H1 (cell line): ENCODE measurements around the gene U2AF1L4. TPM values are rescaled to one million over a fixed set of nuclear protein-coding genes. Genes with fewer than 3 reads are reported as not detected.

ENCODE experiments used
- CTCF ChIA-PET: fragments of 300-600 bp; sonication (Branson Sonifier 250); formaldehyde crosslinking; loops from one replicate; lab custom pipeline; 2021; ENCODE audit not compliant: partially characterized antibody; lab: Charles Lee
- POLR2A ChIA-PET: fragments of 300-600 bp; sonication (Branson Sonifier 250); formaldehyde crosslinking; loops from one replicate; lab custom pipeline; 2021; ENCODE audit warnings: inconsistent platforms; ENCODE audit not compliant: partially characterized antibody; lab: Charles Lee
- DNase-seq, 2 experiments: peaks; one replicate each; pipeline versions ENCODE4 v3.0.0 to v3.0.0-alpha.2; 2010 to 2022; ENCODE audit warnings: low spot score in 2 of 2, low read depth in 1 of 2, mixed read lengths in 1 of 2
- FAIRE-seq: peaks from 2 replicates; lab custom pipeline; 2011; peaks lifted over from hg19 to GRCh38; lab: Jason Lieb, UNC
- H2AFZ ChIP-seq: 2 replicates; pipeline ENCODE4 v1.8.1; 2012; ENCODE audit warnings: low read length, inconsistent platforms
- H2AK5ac ChIP-seq: 2 replicates; pipeline ENCODE4 v1.6.1; 2013; ENCODE audit warnings: low read depth, low read length
- H2BK120ac ChIP-seq: replicated peaks from 2 replicates; pipeline ENCODE3; 2013; ENCODE audit warnings: low read depth, low read length, inconsistent platforms
- H2BK12ac ChIP-seq: 2 replicates; pipeline ENCODE4 v1.6.1; 2013; ENCODE audit warnings: low read depth, low read length
- H2BK15ac ChIP-seq: 2 replicates; pipeline ENCODE4 v1.6.1; 2013; ENCODE audit warnings: low read length
- H2BK20ac ChIP-seq: 2 replicates; pipeline ENCODE4 v1.6.1; 2013; ENCODE audit warnings: low read length
- H2BK5ac ChIP-seq: 2 replicates; pipeline ENCODE4 v1.6.1; 2013; ENCODE audit warnings: low read depth, low read length
- H3K14ac ChIP-seq: 2 replicates; pipeline ENCODE4 v1.6.1; 2013; ENCODE audit warnings: inconsistent platforms; ENCODE audit not compliant: insufficient read length
- H3K18ac ChIP-seq: 2 replicates; pipeline ENCODE4 v1.6.1; 2013; ENCODE audit warnings: low read length; ENCODE audit errors: extremely low read depth
- H3K23ac ChIP-seq: 2 replicates; pipeline ENCODE4 v1.6.1; 2013; ENCODE audit warnings: inconsistent platforms; ENCODE audit not compliant: insufficient read length
- H3K23me2 ChIP-seq: 2 replicates; pipeline ENCODE4 v1.6.1; 2013; ENCODE audit warnings: low read depth, low read length
- H3K27ac ChIP-seq: 2 replicates; pipeline ENCODE4 v1.6.1; 2011; ENCODE audit warnings: low read depth, low read length, inconsistent platforms
- H3K27me3 ChIP-seq, 4 experiments: replicated peaks in 1 of 4; 1 replicate in 1 of 4; 2 replicates in 3 of 4; pipeline versions ENCODE4 v1.6.1 to v1.8.1; 2011 to 2013; ENCODE audit warnings: low read length in 3 of 4, mild to moderate bottlenecking in 3 of 4, inconsistent platforms in 2 of 4, mixed read lengths in 2 of 4, moderate library complexity in 1 of 4; ENCODE audit not compliant: control insufficient read depth in 3 of 4, insufficient read depth in 3 of 4; ENCODE audit errors: extremely low read depth in 1 of 4
- H3K36me3 ChIP-seq, 4 experiments: 2 replicates each; pipeline versions ENCODE4 v1.6.1 to v1.8.1; 2011 to 2013; ENCODE audit warnings: mild to moderate bottlenecking in 4 of 4, low read length in 3 of 4, moderate library complexity in 2 of 4, control low read depth in 1 of 4, inconsistent platforms in 1 of 4; ENCODE audit not compliant: insufficient read depth in 4 of 4, control insufficient read depth in 2 of 4
- H3K4ac ChIP-seq: replicated peaks from 2 replicates; pipeline ENCODE3; 2013; ENCODE audit warnings: low read length, low read depth, mixed read lengths, inconsistent platforms; ENCODE audit not compliant: insufficient read length
- H3K4me1 ChIP-seq, 4 experiments: replicated peaks in 1 of 4; 1 replicate in 1 of 4; 2 replicates in 3 of 4; pipeline versions ENCODE4 v1.6.1 to v1.8.1; 2011 to 2013; ENCODE audit warnings: low read length in 3 of 4, inconsistent platforms in 2 of 4, mixed read lengths in 1 of 4; ENCODE audit not compliant: insufficient read depth in 4 of 4, control insufficient read depth in 3 of 4
- H3K4me2 ChIP-seq, 2 experiments: 2 replicates each; pipeline versions ENCODE4 v1.6.1 to v1.8.1; 2011 to 2013; ENCODE audit warnings: low read depth in 2 of 2, low read length in 2 of 2, control low read depth in 1 of 2, inconsistent platforms in 1 of 2, mild to moderate bottlenecking in 1 of 2; ENCODE audit not compliant: insufficient read depth in 1 of 2
- H3K4me3 ChIP-seq, 4 experiments: fragments of 200-600, 300-600 bp in 1 of 4; sonication (generic), shearing (Covaris generic), sonication (Bioruptor Twin) in 1 of 4; 2 replicates each; pipeline versions ENCODE4 v1.5.1 to v1.8.1; 2011 to 2016; ENCODE audit warnings: low read length in 4 of 4, low read depth in 3 of 4, control low read depth in 2 of 4, inconsistent platforms in 2 of 4, mild to moderate bottlenecking in 2 of 4, mixed read lengths in 1 of 4, moderate library complexity in 1 of 4; ENCODE audit not compliant: insufficient read depth in 2 of 4; ENCODE audit errors: extremely low read depth in 1 of 4
- H3K56ac ChIP-seq: replicated peaks from 2 replicates; pipeline ENCODE3; 2013; ENCODE audit warnings: low read depth, mild to moderate bottlenecking, mixed read lengths, low read length, inconsistent platforms; ENCODE audit not compliant: insufficient read length
- H3K79me1 ChIP-seq: 2 replicates; pipeline ENCODE4 v1.6.1; 2013; ENCODE audit warnings: low read depth, low read length, control low read depth
- H3K79me2 ChIP-seq, 2 experiments: 2 replicates each; pipeline versions ENCODE4 v1.6.1 to v1.8.1; 2012 to 2013; ENCODE audit warnings: low read length in 2 of 2, mild to moderate bottlenecking in 2 of 2, inconsistent platforms in 1 of 2; ENCODE audit not compliant: insufficient read depth in 2 of 2, control insufficient read depth in 1 of 2
- H3K9ac ChIP-seq, 4 experiments: replicated peaks in 1 of 4; 1 replicate in 1 of 4; 2 replicates in 3 of 4; pipeline versions ENCODE4 v1.6.1 to v1.8.1; 2011 to 2013; ENCODE audit warnings: low read depth in 3 of 4, low read length in 3 of 4, control low read depth in 2 of 4, mild to moderate bottlenecking in 2 of 4, moderate library complexity in 2 of 4, inconsistent platforms in 1 of 4; ENCODE audit errors: extremely low read depth in 1 of 4
- H3K9me3 ChIP-seq, 2 experiments: 2 replicates each; pipeline versions ENCODE4 v1.6.1 to v1.8.1; 2012 to 2013; ENCODE audit warnings: mild to moderate bottlenecking in 2 of 2, moderate library complexity in 2 of 2, control low read depth in 1 of 2, inconsistent platforms in 1 of 2, low read depth in 1 of 2, low read length in 1 of 2, mixed read lengths in 1 of 2; ENCODE audit not compliant: insufficient read depth in 2 of 2
- H4K20me1 ChIP-seq, 2 experiments: replicated peaks in 1 of 2; 2 replicates each; pipeline versions ENCODE3 to v1.8.1; 2011 to 2013; ENCODE audit warnings: inconsistent platforms in 2 of 2, low read length in 2 of 2, mild to moderate bottlenecking in 1 of 2; ENCODE audit not compliant: insufficient read depth in 2 of 2, control insufficient read depth in 1 of 2
- H4K5ac ChIP-seq: 2 replicates; pipeline ENCODE4 v1.6.1; 2013; ENCODE audit warnings: low read length, low read depth, mixed read lengths, inconsistent platforms; ENCODE audit not compliant: insufficient read length
- H4K8ac ChIP-seq: 2 replicates; pipeline ENCODE4 v1.8.0; 2013; ENCODE audit warnings: mild to moderate bottlenecking, moderate library complexity, low read length, inconsistent platforms; ENCODE audit not compliant: insufficient read depth; ENCODE audit errors: extremely low read depth
- H4K91ac ChIP-seq: replicated peaks from 2 replicates; pipeline ENCODE3; 2013; ENCODE audit warnings: low read length, mixed read lengths, inconsistent platforms; ENCODE audit not compliant: insufficient read length
- EP300 ChIP-seq, 2 experiments: IDR thresholded peaks; 1 replicate in 1 of 2; 2 replicates in 1 of 2; pipeline ENCODE4 v1.6.1; 2011 to 2012; ENCODE audit warnings: low read depth in 2 of 2, low read length in 2 of 2, mild to moderate bottlenecking in 2 of 2, borderline replicate concordance in 1 of 2, inconsistent platforms in 1 of 2, moderate library complexity in 1 of 2
- RXRA ChIP-seq: IDR thresholded peaks from 2 replicates; pipeline ENCODE4 v1.6.1; 2011; ENCODE audit warnings: low read depth, mild to moderate bottlenecking, low read length, moderate library complexity; ENCODE audit not compliant: insufficient read depth
- ZNF274 ChIP-seq: IDR thresholded peaks from 2 replicates; pipeline ENCODE4 v1.7.0; 2012; ENCODE audit warnings: low read length, borderline replicate concordance; ENCODE audit errors: extremely low read depth
- WGBS, 2 experiments: shearing (Covaris generic) in 1 of 2; methylation state at CpG; one replicate each; pipeline versions ENCODE4 v1.1.6 to v1.1.7; 2013 to 2015; ENCODE audit warnings: low lambda C conversion rate in 2 of 2, mixed read lengths in 2 of 2, inconsistent platforms in 1 of 2, low coverage in 1 of 2, missing lambda C conversion rate in 1 of 2; ENCODE audit not compliant: insufficient replicate concordance in 2 of 2, insufficient coverage in 1 of 2, insufficient read length in 1 of 2; ENCODE audit errors: extremely low coverage in 1 of 2, missing lambda C conversion rate in 1 of 2; 5-methylcytosine and 5-hydroxymethylcytosine counted together
- polyA plus RNA-seq, 7 experiments: library from polyadenylated mRNA; depleted of rRNA in 3 of 7; stranded (reverse) in 5 of 7; unstranded in 2 of 7; fragments of >200 nt in 5 of 7; fragments of 200-250 nt in 2 of 7; gene quantifications; 1 replicate in 5 of 7; 2 replicates in 1 of 7; 4 replicates in 1 of 7; pipeline versions ENCODE4 v1.2.1 to v1.2.3, GENCODE V29; 2011 to 2013; ENCODE audit warnings: missing spikeins in 2 of 7, mixed read lengths in 2 of 7
- total RNA-seq: library from RNA; stranded (reverse); fragmentation: NEBNext Ultra II Directional; extraction: Animal tissue kit (Norgen Biotek cat#: 25700); gene quantifications from 2 replicates; pipeline ENCODE4 v1.2.1, GENCODE V29; 2021

Gene U2AF1L4
- total and polyA plus RNA-seq, 2 of the 8 experiments (the other 6 are each of a cell fraction or from before 2014, with no cell fraction given) = 15.1 to 32.7 TPM

DNA sequence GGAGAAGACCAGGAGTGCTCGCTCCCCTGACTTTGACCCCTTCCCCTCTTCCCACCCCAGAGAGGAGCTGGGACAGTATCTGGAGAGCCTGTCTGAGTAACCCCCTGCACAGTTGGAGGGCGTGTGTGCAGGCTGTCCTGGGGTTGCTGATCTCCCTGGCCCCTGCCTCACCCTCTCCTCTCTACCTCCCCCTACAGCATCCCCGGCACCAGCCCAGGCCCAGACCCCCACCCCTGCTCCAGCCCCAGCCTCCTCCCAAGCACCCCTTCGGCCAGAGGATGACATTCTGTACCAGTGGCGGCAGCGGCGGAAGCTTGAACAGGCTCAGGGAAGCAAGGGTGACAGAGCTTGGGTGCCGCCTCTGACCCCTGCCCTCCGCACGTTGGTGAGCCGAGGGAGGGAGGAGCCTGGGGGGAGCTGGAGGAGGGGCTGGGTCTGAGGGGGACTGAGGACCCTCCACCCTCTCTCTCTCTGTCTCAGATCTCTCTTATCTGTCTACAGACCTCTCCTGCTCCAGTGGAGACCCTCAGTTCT is 21.4 kb upstream of the U2AF1L4 start:
- FAIRE-seq (no peak), DNase-seq (no peak)
- Histone ChIP-seq H2BK20ac (no peak overlapping the region), H3K36me3 (peaks cover 0 to 12% (median 5%) of the 10 kb centered on the region in 4 experiments; a peak in 5 of 8 replicates), H4K8ac (peak overlapping the region; percentile 65; the same call in 1 of the 2 replicates), H3K23me2 (no peaks in the 10 kb centered on the region; the same call in 1 of the 2 replicates), H3K27ac (no peak overlapping the region), H4K5ac (no peak overlapping the region), H3K4ac (no peak overlapping the region), H4K91ac (no peak overlapping the region), H3K4me1 (peaks cover 0 to 13% (median 7%) of the 10 kb centered on the region in 4 experiments; a peak in 5 of 7 replicates), H3K56ac (no peak overlapping the region), H2BK120ac (no peak overlapping the region), H3K14ac (no peak overlapping the region), H2BK12ac (no peak overlapping the region), H3K4me3 (no peak overlapping the region), H2BK5ac (no peak overlapping the region), H4K20me1 (peaks cover 4 to 5% of the 10 kb centered on the region in 2 experiments), H2BK15ac (no peak overlapping the region), H3K79me1 (no peaks in the 10 kb centered on the region; the same call in 1 of the 2 replicates), H3K23ac (no peak overlapping the region), H2AFZ (no peak overlapping the region), H3K9me3 (no peaks in the 10 kb centered on the region), H3K4me2 (no peak overlapping the region; a peak in 1 of 4 replicates), H3K9ac (no peak overlapping the region), H2AK5ac (no peak overlapping the region), H3K18ac (no peak overlapping the region), H3K79me2 (no peaks in the 10 kb centered on the region), H3K27me3 (no peaks in the 10 kb centered on the region)
- ChIA-PET POLR2A (interaction anchor here (0.8 to 2.8 kb wide), 8 partner anchors 10 to 117 kb away, joined by 3 to 11 read pairs (median 4); partner anchors contain the start of genes HSPB6, IGFLR1, LIN37 and PROSER3), CTCF (interaction anchor here (0.9 to 2.5 kb wide), 4 partner anchors 9 to 53 kb away, joined by 3 to 9 read pairs (median 4); no protein-coding TSS in a partner anchor)
- no peak for TF ChIP-seq ZNF274
- TF ChIP-seq RXRA = no peak
- TF ChIP-seq EP300 (IDR thresholded peaks at IDR 0.05; ENCODE audit: borderline replicate concordance in 1 of 2, low read depth in 2 of 2, low read length in 2 of 2) = no peak
- 83% methylated on average over 8 of the region's 11 CpGs; no CpG with 5 or more reads in 1 of the 2 experiments for WGBS, 2 experiments
